ENCODE measurements around the gene PLK5.
A peak's percentile ranks its signal among the peaks of the same experiment; 100 is the strongest.
"Not testable (repeated sequence)": the region's sequence is repeated elsewhere in the genome, so short reads cannot be mapped to it uniquely, and the experiment has no call there.

PLK5 gene

DNA sequence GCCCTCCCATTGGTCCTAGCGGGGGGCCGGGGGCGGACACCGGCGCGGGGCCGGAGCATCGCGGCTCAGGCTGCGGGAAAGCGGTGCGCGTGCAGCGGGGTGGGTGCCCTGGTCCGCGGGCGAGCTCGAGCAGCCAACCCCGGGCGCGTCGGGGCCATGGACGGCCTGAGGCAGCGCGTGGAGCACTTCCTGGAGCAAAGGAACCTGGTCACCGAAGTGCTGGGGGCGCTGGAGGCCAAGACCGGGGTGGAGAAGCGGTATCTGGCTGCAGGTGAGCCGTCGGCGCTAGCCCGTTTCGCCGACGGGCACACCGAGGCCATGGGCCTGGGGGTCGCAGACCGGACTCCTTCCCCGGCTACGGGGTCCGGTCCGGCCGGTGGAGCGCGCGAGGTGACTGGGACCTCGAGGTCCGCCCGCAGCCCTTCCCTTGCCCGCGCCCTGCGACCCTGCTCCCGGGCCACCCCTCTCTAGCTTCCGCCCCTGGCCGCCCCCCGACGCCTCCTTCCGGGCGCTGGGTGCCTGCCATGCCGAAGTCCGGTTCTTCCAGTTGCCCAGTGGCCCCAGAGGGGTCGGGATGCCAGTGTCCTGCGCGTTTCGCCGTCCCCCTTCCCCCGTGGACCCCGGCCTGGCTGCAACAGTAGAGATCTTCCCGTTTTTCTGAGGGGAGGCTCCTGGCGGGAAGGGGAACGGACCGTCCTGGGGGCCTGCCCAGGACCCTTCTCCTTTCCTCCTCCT, 32.6 kb upstream of the PLK5 start, which contains the start of gene REEP6:
REEP6 (plus strand) TSS at position 68 of the 735 bp plus-strand sequence; CDS start at position 157, 89 bp downstream.
- peak; percentile 49 for DNase-seq

DNA sequence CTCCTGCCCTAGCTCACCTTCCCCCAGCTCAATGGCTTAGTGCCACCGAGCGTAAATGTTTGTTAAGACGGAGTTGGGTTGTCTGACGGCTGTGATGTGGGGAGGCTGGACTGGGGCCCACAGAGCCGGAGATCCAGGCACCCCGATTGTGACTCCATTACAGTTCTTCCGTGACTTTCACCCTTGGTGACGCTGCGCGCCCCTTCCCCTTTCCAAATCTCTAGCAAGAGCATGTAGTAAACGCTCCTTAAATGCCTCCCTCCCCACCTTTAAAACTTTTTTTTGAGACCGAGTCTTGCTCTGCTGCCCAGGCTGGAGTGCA, 32.1 kb upstream of the PLK5 start:
- DNase-seq, result no peak

DNA sequence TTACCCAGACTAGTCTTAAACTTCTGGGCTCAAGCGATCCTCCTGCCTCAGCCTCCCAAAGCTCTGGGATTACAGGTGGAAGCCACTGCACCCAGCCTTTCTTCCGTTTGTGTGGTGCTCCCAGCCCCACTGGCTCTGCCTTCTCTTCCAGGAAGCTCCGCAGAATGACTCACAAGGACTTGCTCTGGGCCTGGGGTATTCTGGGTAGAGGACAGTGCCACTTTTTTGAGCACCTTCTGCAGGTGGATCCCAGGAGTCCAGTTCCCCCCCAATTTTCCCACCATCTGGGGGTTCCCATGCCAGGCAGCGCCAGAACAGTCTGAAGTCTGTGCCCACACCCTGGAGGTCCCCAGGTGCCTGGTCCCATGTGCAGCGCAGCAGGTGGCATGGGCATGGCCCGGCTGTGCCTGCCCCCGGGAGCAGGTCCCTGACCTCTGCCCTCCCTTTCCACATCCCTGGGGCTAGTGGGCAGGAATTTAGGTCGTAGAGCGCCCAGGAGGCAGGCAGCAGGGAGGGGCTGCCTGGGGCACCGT, 31.3 kb upstream of the PLK5 start:
- no peak for DNase-seq

DNA sequence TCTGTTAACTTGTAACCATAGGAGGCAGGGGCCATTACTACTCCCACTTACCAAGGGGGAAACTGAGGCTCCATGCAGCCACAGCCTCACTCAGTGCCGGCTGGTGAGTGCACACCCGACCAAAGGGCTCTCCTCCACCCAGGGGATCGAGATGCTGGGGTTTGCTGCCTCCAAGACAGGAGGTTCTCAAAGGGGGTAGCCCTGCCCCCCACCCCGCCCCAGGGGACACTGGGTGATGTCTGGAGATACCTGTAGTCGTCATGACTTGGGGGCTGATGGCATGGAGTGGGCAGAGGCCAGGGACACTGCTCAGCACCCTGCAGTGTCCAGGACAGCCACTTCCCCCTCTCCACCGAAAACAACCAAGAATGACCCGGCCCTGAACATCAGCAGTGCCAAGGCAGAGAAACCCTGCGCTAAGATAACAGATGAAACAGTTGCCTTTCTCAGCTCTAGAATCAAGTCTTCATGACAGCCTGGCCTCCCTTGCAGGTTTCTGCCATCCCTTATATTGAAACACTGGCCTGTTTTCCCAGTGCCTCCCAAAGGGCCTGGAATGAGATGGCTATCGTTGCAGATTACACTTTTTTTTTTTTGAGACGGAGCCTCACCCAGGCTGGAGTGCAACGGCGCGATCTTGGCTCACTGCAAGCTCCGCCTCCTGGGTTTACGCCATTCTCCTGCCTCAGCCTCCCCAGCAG, 29.6 kb upstream of the PLK5 start:
- no peak for DNase-seq

DNA sequence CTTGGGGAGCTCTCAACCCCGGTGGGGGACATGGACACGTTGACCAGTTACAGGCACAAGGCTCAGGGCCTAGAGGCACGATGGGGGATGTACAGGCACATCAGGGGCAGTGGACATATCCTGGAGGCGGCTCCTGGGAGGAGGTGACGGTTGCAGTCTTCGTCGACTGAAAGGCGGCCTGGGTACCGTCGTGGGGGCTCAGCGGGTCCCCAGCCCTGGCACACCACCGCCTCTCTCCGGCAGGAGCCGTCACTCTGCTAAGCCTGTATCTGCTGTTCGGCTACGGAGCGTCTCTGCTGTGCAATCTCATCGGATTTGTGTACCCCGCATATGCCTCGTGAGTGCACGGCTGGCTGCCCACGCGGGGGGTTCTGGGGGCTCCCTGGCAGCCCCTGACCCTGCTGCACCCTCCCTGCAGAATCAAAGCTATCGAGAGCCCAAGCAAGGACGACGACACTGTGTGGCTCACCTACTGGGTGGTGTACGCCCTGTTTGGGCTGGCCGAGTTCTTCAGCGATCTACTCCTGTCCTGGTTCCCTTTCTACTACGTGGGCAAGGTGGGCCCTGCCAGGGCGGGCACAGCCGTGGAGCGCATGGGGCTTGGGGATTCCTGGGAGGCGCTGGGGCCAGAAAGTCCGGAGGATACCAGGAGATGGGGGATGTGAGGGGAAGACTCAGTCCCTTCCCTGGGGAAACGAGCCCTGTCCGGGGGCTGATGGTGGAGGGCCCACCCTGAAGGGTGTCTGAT, 28.7 kb upstream of the PLK5 start:
- no peak for DNase-seq

DNA sequence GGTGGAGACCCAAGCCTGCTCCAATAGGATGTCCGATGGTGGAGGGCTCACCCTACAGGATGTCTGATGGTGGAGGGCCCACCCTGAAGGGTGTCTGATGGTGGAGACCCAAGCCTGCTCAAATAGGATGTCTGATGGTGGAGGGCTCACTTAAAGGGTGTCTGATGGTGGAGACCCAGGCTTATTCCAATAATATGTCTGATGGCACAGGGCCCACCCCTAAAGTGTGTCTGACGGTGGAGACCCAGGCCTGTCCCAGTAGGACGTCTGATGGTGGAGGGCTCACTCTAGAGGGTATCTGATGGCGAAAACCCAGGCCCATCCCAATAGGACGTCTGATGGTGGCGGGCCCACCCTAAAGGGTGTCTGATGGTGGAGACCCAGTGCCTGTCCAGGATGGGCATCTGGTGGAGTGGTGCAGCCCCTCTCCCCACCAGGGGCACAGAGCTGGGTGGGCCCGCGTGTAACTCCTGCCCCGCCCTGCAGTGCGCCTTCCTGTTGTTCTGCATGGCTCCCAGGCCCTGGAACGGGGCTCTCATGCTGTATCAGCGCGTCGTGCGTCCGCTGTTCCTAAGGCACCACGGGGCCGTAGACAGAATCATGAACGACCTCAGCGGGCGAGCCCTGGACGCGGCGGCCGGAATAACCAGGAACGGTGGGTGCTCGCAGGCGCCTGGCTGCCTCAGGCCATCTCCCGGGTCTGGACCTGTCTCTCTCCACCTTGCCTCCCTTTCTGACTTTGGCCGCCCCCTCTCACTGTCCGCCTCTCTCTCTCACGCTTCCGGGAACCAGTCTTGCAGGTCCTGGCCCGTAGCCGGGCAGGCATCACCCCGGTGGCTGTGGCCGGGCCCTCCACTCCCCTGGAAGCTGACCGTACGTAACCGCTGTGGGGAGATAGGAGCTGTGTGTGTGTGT, 27.8 kb upstream of the PLK5 start:
- no peak for DNase-seq

DNA sequence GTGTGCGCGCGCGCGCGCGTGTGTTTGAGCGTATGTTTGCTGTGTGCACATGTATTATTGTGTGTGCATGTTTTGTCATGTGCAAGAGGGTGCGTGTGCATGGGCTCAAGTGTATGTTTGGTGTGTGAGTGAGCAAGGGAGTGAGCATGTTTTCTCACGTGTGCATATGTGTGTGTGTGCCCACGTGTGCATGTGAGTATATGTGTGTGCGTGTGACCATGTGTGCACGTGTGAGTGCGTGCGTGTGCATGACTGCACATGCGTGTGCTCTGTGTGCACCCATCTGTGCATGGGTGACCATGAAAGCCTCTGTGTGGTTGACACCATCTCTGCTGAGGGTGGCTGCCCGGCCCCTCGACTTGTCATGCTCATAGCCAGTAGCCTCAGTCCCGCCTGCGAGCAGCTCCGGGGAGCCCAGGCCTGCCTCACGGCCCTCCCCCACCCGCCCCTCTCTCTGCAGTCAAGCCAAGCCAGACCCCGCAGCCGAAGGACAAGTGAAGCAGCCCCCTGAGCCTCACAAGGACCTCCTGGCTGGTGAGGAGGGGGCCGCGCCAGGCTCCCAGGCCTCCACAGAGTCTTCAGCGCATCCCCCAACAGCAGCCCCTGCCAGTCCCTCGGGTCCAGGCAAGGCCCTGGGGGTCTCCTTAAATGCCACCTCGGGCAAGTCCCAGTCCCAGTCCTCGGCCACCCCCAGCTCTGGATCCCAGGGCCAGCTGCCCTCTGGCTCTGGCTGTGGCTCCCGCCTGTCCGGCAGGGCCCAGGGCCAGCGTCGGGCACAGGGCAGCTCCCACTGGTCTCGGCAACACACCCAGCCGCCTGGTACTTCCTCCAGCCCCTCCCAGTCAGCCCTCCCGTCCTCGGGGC, 26.9 kb upstream of the PLK5 start:
- DNase-seq, result no peak

DNA sequence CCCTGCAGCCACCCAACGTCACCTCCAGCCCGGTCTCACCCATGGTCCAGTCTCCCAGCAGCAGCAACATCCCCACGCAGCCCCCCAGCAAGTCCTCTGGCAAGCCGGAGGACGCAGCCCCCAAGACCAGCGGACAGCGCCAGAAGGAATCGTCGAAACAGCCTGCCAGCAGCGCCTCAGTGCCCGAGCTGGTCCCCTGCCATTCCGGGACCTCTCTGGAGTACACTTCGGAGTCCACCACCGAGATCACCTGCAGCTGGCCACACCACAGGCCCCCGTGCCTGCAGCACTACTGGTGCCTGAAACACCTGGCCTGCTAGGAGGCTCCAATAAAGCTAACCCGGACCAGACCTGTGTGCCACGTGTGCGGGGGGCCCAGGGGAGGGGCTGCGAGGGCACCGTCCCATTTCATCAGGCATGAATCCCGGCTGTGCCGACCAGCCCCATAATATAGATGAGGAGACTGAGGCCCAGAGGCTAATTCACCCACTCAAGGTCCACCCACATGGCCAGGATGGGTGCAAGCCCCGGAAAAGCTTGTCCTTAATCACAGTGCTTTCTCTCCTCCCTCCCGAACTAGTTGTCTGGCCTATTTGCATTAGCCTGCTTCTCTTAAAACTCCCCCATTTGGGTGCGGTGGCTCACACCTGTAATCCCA, 26.2 kb upstream of the PLK5 start:
- no peak for DNase-seq

DNA sequence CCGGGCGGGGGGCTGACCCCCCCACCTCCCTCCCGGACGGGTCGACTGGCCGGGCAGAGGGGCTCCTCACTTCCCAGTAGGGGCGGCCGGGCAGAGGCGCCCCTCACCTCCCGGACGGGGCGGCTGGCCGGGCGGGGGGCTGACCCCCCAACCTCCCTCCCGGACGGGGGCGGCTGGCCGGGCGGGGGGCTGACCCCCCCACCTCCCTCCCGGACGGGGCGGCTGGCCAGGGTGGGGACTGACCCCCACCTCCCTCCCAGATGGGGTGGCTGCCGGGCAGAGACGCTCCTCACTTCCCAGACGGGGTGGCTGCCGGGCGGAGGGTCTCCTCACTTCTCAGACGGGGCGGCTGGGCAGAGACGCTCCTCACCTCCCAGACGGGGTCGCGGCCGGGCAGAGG, 24.6 kb upstream of the PLK5 start:
- DNase-seq, result not testable (repeated sequence)

DNA sequence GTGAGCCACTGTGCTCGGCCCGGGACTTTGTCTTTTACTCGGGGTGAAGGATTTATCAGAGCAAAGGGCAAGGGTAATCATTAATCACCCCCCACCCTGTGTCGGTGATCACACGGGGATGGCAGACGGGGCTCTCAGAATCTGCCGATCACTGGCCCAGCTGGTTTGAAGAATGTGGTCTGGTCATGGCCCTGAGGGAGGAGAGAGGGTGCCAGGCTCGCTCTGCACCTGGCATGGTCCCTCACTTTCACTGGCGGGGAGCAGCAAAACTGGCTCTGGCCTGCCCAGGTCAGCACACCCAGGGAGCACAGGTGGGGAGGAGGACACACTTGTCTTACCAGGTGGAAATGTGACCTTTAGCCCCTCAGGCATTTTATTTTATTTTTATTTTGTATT, 22.7 kb upstream of the PLK5 start:
- DNase-seq, result no peak

DNA sequence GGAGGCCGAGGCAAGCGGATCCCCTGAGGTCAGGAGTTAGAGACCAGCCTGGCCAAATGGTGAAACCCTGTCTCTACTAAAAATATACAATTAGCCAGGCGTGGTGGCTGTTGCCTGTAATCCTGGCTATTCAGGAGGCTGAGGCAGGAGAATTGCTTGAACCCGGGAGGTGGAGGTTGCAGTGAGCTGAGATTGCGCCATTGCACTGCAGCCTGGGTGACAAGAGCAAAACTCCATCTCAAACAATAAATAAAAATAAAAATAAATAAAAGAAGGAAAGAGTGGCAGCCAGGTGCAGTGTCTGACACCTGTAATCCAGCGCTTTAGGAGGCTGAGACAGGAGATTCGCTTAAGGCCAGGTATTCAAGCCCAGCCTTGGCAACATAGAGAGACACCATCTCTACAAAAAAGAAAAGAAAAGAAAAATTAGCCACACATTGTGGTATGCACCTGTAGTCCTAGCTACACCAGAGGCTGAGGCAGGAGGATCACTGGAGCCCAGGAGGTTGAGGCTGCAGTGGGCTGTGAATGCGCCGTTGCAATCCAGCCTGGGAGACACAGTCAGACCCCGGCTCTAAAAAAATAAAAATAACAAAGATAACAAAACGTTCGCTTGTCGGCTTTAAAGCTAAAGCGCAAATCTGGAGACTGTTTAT, 21.3 kb upstream of the PLK5 start:
- DNase-seq, result no peak

DNA sequence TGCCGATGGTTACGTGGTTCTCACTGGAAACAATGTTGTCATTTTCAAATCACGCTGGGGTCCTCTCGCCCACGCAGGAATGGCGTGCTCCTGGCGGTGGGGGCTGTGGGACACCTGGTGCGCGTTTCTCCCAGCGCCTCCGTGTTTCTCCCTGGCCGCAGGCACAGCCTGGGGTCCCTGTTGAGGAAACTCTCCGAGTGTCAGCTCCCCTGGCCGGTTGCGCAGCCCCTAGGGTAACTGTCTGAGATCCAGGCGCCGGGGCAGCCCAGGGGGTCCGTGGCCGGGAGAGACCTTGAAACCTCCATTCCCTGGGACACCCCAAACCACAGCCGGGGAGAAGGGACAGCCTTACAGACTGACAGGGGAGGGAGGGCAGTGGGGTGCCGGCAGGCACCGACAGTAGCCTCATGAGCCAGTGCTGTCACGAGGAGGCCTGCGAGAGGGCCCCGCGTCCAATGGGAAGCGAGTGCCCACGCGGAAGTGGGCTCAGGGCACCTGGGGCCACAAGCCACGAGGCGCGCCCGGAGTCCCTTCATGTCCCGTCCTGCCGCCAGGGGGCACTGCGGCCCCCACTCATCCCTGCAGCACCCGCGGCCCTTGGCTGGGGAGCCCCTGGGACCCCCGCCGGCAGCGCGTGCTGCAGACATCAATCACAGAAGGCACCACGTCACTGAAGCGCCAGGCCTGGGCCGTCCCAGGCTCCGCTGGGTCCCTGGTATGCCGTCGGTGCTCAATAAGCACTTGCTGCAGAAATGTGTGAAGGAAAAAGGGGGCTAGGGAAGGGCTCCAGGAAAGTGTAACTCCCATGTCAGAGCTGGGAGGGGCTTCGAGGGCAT, 20.6 kb upstream of the PLK5 start:
- DNase-seq, result peak; percentile 49

DNA sequence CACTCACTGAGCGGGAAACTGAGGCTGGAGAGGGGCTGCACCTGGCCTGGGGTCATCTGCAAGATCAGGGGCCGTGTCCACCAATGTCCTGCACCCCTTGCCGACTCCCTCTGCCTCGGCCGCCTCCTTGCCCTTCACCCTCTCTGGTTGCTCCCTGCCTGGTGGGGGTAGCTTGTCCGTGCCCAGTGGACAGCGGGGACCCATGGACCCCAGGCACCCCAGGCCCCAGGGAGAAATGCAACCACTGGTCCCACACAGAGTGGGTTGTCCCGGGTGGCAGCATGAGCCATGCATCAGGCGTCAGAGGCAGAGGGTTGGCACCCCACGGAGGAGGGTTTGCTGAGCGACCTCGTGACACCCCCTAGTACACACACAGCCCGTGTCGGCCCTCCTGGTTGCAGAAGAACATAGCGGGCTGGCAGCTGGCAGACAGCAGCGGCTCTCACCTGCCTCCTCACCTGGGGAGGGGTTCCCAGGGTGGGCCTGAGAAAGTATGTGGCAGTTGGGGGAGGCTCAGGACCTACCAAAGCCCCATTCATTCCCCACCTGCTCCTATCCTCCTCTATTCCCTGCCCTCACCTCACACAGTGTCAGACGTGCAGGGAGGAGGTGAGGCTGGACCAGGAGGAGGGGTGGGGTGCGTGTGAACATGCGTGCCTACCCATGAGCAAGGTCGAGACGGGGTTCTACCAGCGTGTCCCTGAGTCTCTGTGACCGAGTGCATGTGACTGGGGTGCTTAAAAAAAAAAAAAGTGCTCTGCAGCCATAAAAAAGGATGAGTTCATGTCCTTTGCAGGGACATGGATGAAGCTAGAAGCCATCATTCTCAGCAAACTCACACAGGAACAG, 19.7 kb upstream of the PLK5 start:
- DNase-seq, result peak; percentile 15

DNA sequence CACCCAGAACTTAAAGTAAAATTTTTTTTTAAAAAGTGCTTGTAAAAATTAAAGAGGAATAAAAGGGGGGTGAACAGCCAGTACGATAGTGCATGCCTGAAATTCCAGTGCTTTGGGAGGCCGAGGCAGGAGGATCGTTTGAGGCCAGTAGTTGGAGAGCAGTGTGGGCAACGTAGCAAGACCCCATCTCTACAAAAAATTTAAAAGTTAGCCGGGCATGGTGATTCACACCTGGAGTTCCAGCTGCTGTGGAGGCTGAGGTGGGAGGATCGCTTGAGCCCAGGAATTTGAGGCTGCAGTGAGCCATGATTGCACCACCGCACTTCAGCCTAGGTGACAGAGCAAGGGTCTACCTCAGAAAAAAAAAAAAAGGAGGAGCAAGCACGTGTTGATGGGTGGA, 18.9 kb upstream of the PLK5 start:
- no peak for DNase-seq

DNA sequence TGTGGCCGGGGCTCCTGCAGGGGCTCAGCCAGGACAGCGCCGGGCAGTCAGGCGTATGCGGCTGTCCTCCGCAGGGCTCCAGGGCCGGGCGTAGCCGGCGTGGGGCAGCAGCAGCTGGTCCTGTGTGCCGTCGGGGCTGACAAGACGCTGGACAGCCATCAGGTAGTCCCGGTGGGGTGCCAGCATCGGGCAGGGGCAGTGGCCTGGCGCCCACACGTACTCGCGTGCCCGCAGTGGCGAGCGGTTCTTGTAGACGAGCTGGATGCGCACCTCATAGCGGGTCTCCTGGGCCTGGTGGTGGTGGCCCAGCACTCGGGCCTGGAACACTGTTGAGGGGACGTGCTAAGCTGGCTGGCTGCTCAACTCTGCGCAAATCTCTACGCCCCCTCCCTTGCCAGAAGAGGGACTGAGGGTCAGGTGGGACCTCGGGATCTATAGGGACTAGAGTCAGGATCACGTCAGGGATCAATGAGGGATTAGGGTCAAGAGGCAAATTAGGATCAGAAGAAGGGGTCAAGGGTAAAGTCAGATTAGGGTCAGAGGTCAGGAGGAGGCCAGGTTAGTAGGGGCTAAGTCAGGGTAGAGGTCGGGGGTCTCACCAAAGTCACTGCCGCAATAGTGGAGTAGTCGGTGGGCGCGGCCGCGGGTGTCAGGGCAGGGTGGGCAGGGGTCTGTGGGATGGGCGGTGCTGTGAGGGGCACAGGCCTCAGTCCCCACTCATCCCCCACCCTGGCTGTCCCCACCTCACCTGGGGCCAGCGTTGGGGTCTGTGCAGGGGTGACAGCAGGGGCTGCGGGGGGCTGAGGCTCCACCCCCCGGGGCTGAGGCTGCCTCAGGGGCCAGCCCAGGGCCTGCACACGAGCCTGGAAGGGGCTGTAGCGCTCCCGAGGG, 17.6 kb upstream of the PLK5 start:
- no peak for DNase-seq

DNA sequence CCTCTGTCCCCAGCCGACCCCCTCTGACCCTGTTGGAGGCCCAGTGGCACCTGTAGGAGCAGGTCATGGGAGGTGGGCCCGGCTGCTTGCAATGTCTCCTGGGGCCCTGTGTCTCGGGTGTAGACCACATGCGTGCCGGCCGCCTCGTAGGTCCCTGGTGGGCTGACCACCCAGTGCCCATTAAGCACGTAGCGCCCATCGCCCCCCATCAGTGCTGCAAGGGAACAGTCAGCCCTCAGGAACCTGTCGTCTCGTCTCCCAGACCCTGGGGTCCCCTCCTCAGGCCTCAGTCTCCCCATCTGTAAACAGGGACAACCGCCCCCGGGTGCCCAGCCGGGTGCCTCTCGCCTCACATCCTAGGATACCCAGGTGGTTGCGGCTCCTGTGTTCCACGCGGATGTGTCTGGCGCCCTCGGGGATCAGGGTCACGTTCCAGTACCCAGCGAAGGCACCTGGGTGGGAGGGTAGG, 16.7 kb upstream of the PLK5 start:
- DNase-seq, result no peak

Data from femur (tissue), 1 donor.